Activated T-cell treated with anti-CD3 and anti-CD28 coated beads, Interleukin-2, amount 50 U/mL, for 48 hours (primary cell): ENCODE measurements around the gene GOLGA8Q.
"Not testable (repeated sequence)": the region's sequence is repeated elsewhere in the genome, so short reads cannot be mapped to it uniquely, and the experiment has no call there.

ENCODE experiments used
- DNase-seq, 2 experiments: peaks; one replicate each; pipeline ENCODE4 v3.0.0-alpha.2; 2020

Gene GOLGA8Q

DNA sequence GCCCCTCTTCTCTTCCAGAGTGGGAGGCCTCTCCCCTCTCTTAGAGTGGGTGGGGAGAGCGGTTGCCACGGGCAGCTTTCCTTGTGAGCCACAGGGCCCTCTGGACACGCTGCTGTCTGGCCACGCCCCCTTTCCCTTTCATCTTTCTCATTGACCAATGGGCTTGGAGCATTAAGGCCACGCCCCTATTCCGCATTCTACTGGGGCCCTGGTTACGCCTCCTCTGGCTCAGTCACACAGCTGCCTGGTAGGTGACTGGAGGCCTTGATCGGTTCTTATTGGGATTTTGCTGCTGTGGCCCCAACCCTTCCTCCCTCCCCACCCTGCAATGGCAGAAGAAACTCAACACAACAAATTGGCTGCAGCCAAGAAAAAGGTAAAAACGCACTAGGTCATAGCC, at the start of gene GOLGA8Q:
GOLGA8Q (plus strand) TSS at position 301 of the 400 bp plus-strand sequence; CDS start at position 329, 28 bp downstream.
- DNase-seq: not testable (repeated sequence)

DNA sequence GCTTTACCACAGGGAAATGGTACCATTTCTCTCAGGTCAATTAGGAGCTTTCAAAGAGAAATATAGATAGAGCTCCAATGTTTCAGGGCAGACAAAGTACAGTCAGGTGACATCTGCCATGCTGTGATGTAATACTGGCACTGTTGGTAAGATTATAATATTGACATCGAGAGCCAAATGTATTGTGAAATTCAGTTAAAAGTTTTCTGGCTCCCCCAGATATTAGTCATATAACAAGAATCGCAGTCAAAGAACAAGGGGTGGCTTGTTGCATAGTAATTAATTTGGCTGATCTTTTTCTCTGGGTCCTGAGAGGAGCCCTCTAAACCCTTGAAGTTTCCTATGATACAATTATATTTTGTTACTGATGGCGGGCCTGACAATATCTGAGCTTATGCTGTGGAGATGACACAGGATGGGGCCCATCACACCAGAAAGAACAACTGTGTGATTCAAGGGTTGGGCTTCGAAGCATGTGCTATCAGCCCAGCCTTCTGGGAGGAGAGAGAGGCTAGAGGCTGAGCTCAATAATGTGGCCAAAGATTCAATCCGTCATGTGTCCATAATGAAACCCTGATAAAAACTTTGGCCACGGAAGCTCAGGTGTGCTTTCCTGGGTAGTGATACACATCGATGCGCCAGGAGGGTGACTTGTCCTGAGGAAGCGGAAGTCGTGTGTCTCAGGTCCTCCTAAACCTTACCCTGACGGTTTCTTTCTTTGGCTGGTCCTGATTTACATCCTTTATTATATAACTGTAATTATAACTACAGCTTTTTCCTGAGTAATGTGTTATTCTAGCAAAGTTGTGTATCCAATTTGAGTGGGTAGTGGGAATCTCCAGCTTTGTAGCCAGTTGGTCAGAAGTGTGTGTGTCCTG, 48.7 kb upstream of the GOLGA8Q start:
- not testable (repeated sequence) for DNase-seq

- not testable (repeated sequence) for DNase-seq
Measured at GRCh38 chr15:30504162-30504843, 47.5 kb upstream of the GOLGA8Q start.

DNA sequence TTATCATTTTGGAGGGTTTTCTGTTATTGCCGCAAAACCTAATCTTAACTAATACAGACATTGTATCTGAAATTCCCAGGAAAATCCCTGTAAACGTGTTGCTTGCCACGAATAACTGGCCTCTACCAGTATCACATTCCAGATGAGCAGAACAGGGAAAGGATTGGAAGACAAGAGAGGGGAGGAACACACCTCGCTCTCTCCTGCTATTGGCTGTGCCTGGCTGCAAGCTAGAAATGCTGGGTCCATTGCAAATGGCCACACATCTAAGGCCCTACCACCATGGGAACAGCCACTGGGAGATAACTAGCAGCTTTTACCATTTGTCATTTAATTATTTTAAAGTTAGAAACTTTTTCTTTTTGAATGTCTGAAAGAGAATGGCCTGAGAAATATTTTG, 37.3 kb upstream of the GOLGA8Q start:
- DNase-seq: not testable (repeated sequence)

DNA sequence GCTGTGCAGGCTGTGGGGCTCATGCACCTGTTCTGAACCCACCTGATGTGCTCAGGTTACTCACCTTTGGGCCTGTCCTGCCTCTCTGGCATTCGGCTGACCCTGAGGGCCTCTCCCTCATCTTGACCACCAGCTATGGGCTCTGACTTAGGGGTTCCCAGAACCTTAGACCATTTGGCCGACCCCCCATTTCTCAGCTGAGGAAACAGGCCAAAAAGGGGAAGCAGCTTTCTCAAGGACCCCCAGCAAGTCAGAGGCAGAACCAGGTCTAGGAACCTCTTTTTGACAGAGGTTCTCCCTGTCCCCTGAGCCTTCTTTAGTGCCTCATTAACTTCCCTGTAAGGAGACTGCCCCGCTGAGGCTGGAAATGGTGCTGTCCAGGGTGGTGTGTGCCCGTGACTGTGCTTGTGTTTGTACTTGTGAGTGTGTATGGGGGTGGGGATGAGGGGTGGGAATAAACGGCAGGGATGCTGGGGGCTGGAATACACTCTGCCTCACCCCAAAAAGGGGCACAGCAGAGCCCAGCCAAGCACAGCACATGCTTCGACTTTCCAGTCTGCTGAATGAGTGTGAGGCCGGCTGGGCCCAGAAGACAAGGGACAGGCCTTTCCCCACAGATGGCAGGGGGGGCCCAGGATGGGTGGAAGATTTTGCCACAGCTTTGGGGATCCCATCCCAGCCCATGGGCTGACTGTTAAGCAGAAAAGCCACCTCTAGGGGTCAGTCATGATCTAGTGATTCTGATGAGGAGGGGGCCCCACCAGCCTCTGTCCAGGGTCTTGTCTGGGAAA, 28.2 kb upstream of the GOLGA8Q start:
- DNase-seq: not testable (repeated sequence)

DNA sequence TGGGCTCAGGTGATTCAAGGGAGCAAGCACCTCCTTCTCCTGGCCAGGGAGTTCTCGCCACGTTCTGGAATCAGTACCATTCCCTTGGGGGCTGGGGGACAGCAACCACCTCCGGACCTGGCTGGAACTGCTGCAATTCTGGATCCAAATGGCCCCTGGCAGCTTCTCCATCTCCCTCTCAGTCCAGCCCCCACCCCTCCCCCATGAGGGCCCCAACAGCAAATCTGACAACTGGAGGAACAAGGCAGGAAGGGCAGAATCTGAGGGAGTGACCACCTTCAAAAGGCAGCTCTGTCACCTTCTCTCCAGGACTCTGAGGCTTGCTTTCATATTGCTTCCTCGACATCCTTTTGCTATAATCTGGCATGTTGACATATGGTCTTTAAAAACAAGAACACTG, 25.9 kb upstream of the GOLGA8Q start:
- not testable (repeated sequence) for DNase-seq

GRCh38 chr15:30529049-30529448, 22.8 kb upstream of the GOLGA8Q start:
- not testable (repeated sequence) for DNase-seq

DNA sequence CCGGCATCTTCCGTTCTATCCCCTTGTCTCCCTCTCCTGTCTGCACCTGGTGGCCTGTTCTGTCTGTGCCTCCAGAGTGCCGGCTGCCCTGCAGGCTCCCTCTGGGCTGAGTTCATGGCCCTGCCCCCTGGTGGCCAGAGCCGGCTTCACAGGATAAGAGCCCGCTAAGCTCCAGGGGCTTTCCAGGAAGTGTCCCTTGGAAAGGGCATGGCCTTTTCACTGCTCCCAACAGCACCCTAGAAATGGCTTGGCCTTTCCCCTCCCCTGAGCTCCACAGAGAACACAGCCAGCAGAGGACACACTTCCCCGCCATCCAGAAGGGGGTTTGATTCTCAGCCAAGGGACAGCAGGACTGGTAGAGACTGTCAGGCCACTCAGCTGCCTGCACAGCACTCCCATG, 15.1 kb downstream of the GOLGA8Q start:
- not testable (repeated sequence) for DNase-seq

DNA sequence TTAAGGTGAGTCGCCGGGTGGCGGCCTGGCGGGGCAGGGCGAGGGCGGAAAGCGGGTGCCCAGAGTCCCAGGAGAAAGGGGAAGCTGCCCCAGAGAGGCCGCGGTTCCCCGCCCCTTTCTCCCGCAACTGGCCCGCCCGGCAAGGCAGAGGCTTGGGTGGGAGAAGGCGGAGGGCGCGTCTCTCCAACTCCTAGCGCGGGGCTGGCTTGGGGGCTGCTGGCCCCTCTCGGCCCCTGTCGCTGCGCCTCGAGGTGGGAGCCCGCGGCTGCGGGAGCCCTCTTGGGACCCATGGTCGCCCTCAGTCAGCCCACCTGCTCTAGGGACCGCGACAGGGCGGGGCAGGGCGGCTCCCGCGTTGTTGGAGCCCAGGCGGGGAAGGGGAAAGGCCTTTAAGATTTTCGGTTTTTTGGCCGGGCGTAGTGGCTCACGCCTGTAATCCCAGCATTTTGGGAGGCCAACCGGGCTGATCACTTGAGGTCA, 21.2 kb downstream of the GOLGA8Q start:
- DNase-seq: not testable (repeated sequence)

DNA sequence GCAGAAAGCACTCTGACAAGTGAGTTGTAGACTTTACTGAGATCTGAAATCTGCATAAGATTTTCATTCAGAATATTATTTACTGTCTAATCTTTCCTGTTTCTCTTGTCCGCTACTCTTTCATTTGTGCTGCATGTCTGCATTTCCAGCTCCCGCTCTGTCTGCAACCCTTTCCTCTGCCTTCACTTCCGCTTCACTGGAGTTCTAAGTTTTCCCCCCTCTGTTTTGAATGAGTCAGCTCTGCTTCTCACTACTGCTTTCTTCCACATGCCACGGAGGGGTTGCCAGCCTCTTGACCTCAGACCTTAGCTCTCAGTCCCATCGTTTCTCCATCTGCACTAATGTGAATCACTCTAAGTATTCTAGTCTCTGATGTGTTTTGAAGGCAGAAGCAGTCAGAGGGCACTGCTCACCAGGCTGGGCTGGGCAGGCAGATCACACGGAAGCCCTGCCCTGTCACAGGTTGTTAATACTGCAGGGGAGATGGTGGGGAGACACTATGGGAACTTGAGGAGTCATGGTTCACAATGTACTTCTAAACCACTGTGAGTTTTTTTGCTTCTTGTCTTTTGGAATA, 27.6 kb downstream of the GOLGA8Q start:
- not testable (repeated sequence) for DNase-seq

DNA sequence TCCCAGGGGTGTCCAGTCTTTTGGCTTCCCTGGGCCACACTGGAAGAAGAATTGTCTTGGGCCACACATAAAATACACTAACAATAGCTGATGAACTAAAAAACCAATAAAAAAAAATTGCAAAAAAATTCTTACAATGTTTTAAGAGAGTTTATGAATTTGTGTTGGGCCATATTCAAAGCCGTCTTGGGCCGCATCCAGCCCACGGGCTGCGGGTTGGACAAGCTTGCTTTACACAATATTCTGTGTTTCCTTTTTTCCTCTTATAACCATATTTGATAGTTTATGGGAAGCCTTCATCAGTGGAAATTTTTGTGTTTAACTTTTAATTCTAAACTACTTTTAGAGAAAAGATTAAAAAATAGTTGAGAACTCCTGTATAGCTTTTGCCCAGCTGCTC, 28.9 kb downstream of the GOLGA8Q start:
- not testable (repeated sequence) for DNase-seq

DNA sequence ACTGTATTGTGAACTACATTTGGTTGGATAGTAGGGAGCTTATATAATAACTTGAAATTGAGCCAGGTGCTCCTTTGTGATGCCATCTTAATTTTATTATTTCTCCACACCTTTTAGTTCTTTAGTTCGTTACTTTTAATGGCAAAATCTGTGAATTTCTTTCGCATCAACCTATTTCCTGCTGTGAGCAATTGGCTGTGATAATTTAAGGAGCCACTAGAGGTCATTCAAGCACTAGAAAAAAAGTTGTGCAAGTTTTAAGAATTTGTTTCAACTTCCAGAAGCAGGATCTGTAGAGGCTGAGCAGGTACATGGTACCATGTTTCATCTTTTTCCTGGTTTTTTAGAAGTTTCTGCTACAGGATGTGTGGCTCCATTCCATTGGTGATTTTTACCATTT, 47.1 kb downstream of the GOLGA8Q start:
- not testable (repeated sequence) for DNase-seq

DNA sequence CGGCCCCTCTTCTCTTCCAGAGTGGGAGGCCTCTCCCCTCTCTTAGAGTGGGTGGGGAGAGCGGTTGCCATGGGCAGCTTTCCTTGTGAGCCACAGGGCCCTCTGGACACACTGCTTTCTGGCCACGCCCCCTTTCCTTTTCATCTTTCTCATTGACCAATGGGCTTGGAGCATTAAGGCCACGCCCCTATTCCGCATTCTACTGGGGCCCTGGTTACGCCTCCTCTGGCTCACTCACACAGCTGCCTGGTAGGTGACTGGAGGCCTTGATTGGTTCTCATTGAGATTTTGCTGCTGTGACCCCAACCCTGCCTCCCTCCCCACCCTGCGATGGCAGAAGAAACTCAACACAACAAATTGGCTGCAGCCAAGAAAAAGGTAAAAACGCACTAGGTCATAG, 51.9 kb downstream of the GOLGA8Q start, which contains the start of gene GOLGA8H:
GOLGA8H (plus strand) TSS at position 233 of the 400 bp plus-strand sequence; CDS start at position 331, 98 bp downstream.
- not testable (repeated sequence) for DNase-seq
